NOMO-1 treated with DMSO at 0.1 percent for 48 hours (cell line): Measurements from ENCODE around the gene HERPUD2.
A peak's percentile ranks its signal among the peaks of the same experiment; 100 is the strongest.

Experiments
- DNase-seq: peaks from one replicate; lab custom pipeline; 2025; ENCODE audit not compliant: unreplicated experiment; lab: John Stamatoyannopoulos, UW

The HERPUD2 gene

GRCh38 chr7:35694784-35695472 is at the start of gene HERPUD2:
TSS of gene HERPUD2 (minus strand) at chr7:35695135. CDS start at chr7:35694330, 805 bp downstream.
- peak; percentile 87 for DNase-seq

- no peak for DNase-seq
These were observed 44.0 kb upstream of the HERPUD2 start for GRCh38 chr7:35738889-35739288.

GRCh38 chr7:35736725-35737124 is 41.8 kb upstream of the HERPUD2 start:
- no peak for DNase-seq

GRCh38 chr7:35735396-35735795 is 40.5 kb upstream of the HERPUD2 start:
- DNase-seq: no peak

GRCh38 chr7:35734001-35734483 is 39.1 kb upstream of the HERPUD2 start:
- no peak for DNase-seq

GRCh38 chr7:35731349-35731748 is 36.4 kb upstream of the HERPUD2 start:
- no peak for DNase-seq

- peak; percentile 78 for DNase-seq
These were observed 34.3 kb upstream of the HERPUD2 start for GRCh38 chr7:35729061-35729783.

- no peak for DNase-seq
These were observed 33.6 kb upstream of the HERPUD2 start for GRCh38 chr7:35728412-35729060.

- DNase-seq: no peak
These were observed 32.6 kb upstream of the HERPUD2 start for GRCh38 chr7:35727571-35727970.

GRCh38 chr7:35726654-35727053 is 31.7 kb upstream of the HERPUD2 start:
- no peak for DNase-seq

- DNase-seq: no peak
These were observed 30.3 kb upstream of the HERPUD2 start for GRCh38 chr7:35725280-35725680.

GRCh38 chr7:35723011-35723410 is 28.1 kb upstream of the HERPUD2 start:
- no peak for DNase-seq

GRCh38 chr7:35722054-35722849 is 27.3 kb upstream of the HERPUD2 start:
- peak; percentile 10 for DNase-seq

- DNase-seq: no peak
These were observed 26.4 kb upstream of the HERPUD2 start for GRCh38 chr7:35721288-35721687.

GRCh38 chr7:35720849-35721248 is 25.9 kb upstream of the HERPUD2 start:
- no peak for DNase-seq

- no peak for DNase-seq
These were observed 25.1 kb upstream of the HERPUD2 start for GRCh38 chr7:35720032-35720431.

- DNase-seq: no peak
These were observed 23.1 kb upstream of the HERPUD2 start for GRCh38 chr7:35718047-35718446.

- DNase-seq: no peak
These were observed 22.6 kb upstream of the HERPUD2 start for GRCh38 chr7:35717516-35717915.

- DNase-seq: no peak
These were observed 22.1 kb upstream of the HERPUD2 start for GRCh38 chr7:35717013-35717412.

- DNase-seq: no peak
These were observed 21.3 kb upstream of the HERPUD2 start for GRCh38 chr7:35716038-35716803.
